Epithelial cell of esophagus (primary cell): ENCODE data around the gene LRMDA.
"Not testable (repeated sequence)": the region's sequence is repeated elsewhere in the genome, so short reads cannot be mapped to it uniquely, and the experiment has no call there.

Experiments used
- DNase-seq: peaks from one replicate; pipeline ENCODE4 v3.0.0; 2010; ENCODE audit warnings: low read depth
- H3K4me3 ChIP-seq: 2 replicates; pipeline ENCODE4 v1.5.1; 2011; ENCODE audit warnings: mild to moderate bottlenecking, low read length, control low read depth
- CTCF ChIP-seq: IDR thresholded peaks from 2 replicates; pipeline ENCODE4 v1.5.1; 2011; ENCODE audit warnings: low read depth, mild to moderate bottlenecking, low read length, control low read depth, inconsistent platforms; ENCODE audit not compliant: insufficient read depth; ENCODE audit errors: missing control alignments

The LRMDA gene

GRCh38 chr10:76049581-76050290 is 618.3 kb downstream of the LRMDA start:
- H3K4me3 ChIP-seq = no peak overlapping the region
- no peak for DNase-seq
- TF ChIP-seq CTCF = no peak

- TF ChIP-seq CTCF = no peak
- no peak overlapping the region for H3K4me3 ChIP-seq
- no peak for DNase-seq
These were observed 618.8 kb downstream of the LRMDA start for GRCh38 chr10:76050291-76050625.

GRCh38 chr10:76051007-76051936 is 619.8 kb downstream of the LRMDA start:
- TF ChIP-seq CTCF = no peak
- DNase-seq = no peak
- no peak overlapping the region for H3K4me3 ChIP-seq

GRCh38 chr10:76052682-76053503 is 621.5 kb downstream of the LRMDA start:
- DNase-seq = no peak
- TF ChIP-seq CTCF = no peak
- no peak overlapping the region for H3K4me3 ChIP-seq

GRCh38 chr10:76055466-76055865 is 624.0 kb downstream of the LRMDA start:
- TF ChIP-seq CTCF = no peak
- DNase-seq = no peak
- H3K4me3 ChIP-seq = no peak overlapping the region

GRCh38 chr10:76055963-76056362 is 624.5 kb downstream of the LRMDA start:
- no peak overlapping the region for H3K4me3 ChIP-seq
- DNase-seq = no peak
- no peak for TF ChIP-seq CTCF

- DNase-seq, H3K4me3 ChIP-seq: not testable (repeated sequence)
These were observed 629.6 kb downstream of the LRMDA start for GRCh38 chr10:76060993-76061392.
